RKO (cell line): Measurements from ENCODE around the gene CHSY3.

ENCODE experiments used
- DNase-seq: peaks from one replicate; pipeline ENCODE4 v3.0.0-alpha.2; 2016; ENCODE audit warnings: low spot score

CHSY3 gene

DNA sequence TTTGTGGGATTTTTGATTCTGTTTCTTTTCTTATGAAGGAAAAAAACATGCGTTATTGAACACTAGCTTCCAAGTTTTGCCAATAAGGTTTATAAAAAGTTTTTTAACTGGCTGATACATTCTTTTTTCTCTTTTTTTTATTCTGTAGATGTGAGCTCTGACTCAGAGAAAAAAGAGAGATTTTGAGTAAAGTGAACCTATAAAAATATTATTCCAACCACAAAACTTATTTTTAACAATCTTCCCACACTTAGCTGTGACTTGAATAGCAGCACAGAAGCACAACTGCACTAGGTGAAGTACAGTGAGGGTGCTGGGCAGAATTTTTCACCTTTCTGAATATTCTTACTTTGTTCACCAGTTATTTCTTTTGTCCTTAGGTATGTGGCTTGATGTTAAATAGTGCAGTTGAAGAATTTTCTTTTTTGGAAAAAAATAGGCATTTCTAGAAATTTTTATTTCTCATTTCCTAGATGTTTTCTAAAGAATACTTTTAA lies 41.6 kb downstream of the CHSY3 start:
- no peak for DNase-seq

DNA sequence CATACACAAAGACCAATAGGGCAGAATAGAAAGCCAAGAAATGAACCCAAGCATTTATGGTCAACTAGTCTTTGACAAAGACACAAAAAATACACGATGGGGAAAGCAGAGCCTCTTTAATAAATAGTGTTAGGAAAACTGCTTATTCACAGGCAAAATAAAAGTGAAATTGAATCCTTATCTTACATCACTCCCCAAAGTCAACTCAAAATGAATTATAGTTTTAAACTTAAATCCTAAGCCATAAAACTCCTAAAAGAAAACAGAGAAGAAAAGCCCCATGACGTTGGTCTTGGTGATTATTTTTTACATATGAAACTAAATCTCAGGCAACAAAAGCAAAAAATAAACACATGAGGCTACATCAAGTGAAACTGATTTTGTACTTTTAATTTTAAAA lies 46.8 kb downstream of the CHSY3 start:
- no peak for DNase-seq

DNA sequence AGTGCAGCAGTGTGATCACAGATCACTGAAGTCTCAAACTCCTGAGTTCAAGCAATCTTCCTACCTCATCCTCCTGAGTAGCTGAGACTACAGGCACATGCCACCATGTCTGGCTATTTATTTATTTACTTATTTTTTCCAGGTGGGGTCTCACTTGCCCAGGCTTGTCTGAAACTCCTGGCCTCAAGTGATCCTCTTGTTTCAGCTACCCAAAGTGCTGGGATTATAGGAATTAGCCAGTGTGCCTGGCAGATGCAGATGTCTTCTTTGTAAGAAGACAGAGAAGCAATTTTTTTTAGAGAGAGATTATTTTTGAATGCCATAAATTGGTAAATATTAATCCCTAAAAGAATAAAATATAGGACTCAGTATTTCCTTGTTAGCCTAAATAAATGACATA lies 54.3 kb downstream of the CHSY3 start:
- no peak for DNase-seq

DNA sequence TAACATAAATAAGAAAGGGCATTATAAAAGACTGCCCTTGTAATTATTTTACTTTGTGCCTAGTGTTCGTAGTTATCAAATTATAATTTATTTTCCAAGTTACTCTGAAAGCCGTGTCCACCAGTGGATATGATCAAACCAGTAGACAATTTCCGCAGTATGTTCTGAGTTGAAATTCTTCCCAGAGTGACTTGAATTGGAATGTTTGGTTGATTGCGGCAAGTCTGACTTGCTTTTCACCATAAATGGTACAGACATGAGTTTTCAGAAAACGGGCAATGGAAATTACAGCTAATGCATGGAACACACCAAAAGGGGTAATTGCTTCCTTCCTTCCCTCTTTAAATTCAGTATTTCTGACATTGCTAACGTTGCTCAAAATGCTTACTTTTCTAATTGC lies 56.6 kb downstream of the CHSY3 start:
- no peak for DNase-seq

DNA sequence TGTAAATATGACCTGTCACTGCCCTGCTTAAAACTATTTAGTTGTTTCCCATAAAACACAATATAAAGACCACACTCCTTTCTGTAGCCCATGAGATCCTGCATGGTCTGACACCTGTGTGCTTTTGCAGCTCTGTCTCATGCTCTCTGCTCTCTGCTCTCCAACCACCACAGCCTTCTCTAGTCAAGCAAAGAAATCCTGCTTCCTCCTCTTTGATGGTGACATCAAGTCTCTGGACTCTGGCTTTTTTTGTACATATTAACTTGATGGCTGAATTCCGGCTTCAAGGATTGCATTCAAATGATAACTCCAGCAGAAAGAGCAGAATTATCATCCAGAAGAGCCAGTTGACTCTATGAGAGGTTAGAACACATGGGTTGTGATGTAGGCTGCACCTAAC lies 58.2 kb downstream of the CHSY3 start:
- DNase-seq = no peak

DNA sequence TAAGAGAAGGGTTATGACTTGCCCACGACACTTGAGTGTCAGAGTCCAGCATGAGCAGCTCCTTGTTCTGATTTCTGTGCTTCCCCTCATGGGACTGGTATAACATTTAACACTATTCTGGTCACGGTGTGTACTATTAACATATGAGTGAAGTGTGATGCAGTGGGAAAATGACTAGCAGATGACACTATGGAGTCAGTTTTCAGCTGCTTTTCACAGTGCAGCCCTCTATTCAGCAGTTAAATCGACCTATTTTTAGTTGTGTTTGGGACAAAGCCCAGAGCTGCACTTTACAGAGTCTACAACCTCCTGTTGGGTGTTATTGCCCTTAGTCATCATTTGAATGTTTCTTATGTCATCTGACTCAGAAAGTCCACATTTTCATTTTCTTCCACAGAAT lies 59.1 kb downstream of the CHSY3 start:
- DNase-seq = peak; percentile 8

DNA sequence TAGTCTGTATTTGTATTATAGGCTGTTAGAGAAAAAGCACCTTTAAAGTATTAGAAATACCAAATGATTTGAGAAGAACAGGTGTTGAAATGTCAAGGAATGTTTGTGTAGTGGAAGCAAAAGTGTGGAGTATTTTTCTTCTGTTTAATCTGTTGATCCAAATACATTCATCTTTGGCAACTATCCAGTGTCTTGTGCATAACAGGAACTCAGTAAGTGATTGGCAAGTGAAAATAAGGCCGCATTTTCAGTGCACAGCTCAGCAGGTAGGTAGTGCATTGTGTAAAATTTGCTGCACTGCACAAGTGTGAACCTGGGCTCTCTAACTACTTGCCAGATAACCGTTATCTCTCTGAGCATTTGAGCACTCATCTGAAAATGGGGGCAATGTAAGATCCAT lies 61.8 kb downstream of the CHSY3 start:
- no peak for DNase-seq

DNA sequence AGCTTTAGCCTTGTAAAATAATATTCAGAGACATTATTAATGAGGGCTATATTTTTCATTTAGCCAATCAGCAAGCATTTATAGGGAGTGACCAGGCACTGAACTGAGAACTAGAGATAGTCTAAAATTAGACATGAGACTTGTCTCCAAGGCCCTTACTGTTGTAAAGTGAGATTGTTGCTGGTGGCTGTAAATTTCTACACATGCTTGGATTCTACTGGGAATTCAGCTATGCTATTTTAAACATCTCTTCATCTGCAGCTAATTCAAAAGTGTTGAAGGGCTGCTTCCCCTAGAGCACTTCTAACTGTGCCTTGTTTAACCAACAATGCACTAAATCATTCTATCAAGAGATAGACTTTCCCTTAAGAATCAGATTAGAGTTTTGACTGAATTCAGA lies 67.4 kb downstream of the CHSY3 start:
- DNase-seq = no peak

DNA sequence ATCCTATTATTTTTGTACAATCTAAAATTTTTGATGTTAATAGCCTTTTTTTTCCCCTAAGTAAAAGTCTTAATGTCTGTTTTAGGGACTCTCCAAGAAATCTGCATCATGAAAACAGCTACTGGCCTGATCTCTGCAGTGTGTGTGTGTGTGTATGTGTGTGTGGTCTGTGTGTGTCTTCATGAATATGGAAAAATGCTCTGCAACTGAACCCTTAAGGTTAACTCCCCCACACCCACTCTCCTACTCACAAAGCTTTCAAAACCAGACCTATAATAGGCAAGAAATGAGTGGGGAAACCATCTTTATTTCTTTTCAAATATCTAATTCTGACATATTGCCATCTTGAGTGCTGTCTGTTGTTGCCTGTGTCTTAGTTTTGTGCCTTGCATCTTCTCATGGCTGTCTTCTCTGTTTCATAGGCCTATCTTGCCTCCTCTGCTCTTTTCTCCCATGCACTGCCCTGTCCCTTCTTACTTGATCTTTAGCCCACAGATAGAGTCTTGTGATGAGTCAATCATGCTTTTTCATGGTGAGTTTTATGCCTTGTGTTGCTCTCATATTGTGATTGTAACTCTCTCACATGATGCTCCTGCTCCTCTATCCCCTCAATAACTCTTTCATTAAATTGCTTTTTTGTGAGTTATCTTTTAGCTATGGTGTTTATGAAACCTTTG lies 68.3 kb downstream of the CHSY3 start:
- DNase-seq = no peak

DNA sequence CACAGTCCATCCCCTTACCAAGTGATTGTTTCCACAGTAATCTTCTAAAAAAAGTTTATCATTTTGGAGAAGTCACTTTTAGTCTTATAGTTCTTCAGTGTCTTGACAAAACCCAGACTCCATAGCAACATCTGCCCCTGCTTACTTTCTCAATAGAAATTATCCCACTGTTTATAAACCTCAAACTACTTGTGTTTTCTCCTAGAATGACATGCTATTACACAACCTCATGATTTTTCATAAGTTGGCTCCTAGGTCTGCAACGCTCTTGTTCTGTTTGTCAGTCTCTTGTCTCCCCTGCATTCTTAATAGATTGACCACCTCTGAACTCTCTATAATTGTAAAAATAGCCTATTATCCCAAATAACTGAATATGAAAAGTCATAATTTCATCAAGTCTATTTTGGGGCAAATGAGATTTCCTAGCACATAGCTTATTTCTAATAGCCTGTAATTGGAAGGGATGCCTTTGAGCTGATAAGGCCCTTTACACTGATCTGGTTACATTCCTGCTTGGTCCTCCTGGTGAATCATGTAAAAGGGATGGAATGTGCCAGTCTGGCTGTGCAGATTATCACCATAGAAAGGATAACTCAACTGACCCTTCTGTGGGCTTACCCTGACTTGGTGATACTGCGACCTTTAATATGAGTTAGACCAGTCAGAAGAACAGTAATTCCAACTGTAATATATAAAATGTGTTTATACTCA lies 69.6 kb downstream of the CHSY3 start:
- DNase-seq = no peak

DNA sequence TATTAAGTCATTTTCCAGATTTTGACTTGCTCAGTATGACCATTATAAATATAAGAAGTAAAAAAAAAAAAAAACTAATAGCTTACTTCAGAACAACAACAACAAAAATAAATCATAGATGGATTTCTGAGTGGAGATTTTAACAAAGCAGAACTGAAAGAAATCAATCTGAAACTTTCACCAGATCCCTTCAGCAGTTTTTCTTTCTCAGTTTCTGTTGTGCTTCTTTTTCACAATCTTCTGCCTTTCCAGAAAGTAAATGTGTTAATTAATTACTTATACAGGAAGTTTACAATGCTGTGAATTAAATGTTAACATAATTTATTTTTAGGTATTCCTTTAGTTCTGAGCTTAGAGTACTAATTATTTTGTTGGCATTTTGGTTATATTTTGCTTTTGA lies 73.5 kb downstream of the CHSY3 start:
- no peak for DNase-seq

DNA sequence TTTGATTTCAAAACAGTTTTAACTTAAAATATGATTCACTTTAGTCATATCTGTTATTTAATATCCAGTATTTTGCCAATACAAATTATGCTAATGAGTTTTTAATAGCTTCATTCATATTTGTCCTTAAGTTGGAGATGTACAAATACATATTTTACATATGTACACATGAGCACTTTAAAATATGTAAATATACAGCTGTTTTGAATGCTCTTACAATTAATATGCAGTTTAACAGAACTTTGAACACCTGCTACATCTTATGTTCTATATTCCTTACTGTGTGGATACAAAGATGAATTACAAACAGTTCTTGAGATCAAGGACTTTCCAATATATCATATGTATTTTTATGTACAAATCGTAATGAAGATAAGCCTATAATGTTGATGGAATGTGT lies 74.0 kb downstream of the CHSY3 start:
- DNase-seq = no peak

DNA sequence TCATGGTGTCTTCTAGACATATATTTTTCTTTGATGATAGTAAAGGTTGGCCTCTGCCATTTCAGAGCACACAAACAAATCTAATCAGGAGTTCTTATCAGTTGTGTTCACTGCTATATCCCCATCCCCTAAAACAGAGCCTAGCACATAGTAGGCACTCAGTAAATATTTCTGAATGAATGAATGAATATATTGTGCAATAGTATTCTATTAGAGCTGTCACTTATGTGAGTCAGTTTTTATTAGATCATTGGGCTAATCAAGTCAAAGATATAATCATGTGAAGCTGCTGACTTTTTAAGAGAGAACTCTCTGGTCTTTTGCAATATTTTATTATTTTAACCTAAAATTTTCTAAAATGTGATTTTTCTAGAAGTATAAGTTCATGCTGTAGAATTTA lies 84.2 kb downstream of the CHSY3 start:
- no peak for DNase-seq

DNA sequence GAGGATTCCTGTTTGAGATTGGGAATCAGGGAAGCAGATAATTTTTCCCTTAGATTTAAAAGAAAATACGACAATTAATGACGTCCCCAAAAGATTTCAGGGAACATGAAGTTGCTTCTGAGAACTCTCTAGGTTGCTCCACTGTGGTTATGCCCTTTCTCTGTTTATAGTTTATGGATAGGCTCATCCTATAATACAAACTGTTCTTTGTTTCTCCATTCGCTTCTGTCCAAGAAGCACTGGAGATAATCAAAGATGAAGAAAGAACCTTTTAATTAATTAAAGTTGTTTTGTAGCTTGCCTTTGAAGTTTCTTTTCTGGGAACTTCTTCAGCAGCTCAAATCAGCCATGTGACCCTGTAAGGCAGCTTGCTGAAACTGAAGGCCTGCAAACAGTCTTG lies 87.5 kb downstream of the CHSY3 start:
- no peak for DNase-seq

DNA sequence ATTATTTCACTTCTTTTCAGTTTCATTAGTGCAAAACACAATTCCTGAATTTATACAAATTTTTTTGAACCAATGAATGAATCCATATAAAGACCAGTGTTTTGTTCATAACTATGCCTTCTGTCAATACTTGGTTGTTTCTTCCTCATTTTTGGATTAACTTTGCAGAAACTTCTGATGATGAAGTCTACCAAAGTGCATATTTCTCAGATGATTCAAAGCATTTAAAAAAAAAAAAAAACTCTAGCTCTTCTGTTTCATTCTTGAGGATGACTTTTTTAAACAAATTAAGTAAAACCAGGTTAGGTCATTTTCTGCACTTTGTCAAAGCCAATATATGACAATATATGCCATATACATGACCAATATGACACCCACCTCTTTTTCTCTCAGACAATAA lies 92.6 kb downstream of the CHSY3 start:
- peak; percentile 0 for DNase-seq

DNA sequence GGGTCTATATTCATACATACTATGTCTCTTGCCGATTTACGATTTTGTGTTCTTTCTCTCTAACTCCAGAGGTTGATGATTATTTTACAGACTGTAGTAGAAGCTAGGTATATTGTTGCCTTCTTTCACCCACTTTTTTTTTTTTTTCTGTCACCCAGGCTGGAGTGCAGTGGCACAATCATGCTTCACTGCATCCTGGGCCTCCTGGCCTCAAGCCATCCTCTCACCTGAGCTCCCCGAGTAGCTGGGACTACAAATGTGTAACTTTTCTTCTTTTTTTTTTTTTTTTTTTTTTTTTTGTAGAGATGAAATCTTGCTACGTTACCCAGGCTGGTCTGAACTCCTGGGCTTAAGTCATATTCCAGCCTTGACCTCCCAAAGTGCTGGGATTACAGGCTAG lies 96.2 kb downstream of the CHSY3 start:
- DNase-seq = no peak

DNA sequence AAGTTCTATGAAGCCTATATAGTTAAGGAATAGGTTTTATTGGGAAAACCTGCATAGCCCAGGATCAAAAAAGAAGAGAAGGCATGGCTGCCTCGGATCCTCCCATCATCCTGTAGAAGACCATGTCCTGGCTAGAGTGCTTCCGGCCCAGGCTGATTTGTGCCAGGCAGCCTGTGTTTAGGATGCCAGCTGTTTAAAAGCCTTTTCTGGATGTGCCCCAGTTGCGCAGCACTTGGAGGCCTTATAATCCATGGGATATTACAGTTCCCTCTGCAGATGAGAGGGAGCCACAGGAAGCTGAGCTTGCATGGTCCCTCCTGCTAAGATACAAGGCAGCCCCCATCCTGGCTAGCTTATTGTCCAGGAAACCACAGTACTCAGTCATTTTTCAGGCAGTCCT lies 97.9 kb downstream of the CHSY3 start:
- DNase-seq = no peak

DNA sequence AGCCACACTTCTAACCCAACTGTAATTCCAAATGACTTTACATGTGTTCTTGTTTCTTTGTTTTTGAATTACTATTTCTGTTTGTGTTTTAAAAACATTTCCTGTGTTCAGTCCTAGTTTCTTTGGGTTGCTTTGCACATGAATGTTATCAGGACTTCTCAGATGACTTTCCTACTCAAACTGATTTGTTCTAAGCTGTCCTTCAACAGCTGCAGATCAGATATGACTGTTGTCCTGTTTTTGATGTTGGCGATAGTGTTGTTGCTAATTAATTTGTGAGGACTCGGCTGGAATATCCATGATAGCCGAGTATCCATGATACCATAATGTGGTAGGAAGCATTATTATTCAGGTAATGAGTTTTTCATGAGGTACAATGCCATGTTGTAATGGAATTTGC lies 98.6 kb downstream of the CHSY3 start:
- DNase-seq = no peak

DNA sequence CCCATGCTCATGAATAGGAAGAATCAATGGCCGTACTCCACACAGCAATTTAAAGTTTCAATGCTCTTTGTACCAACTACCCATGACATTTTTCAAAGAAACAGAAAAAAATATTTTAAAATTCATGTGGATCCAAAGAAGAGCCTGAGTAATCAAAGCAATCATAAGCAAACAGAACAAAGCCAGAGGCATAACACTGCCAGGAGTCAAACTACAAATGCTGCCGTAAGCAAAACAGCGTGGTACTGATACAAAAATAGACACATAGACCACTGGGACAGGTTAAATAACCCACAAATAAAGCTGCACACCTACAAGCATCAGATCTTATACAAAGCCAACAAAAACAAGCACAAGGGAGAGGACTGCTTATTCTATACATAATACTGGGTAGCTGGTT lies 107.7 kb downstream of the CHSY3 start:
- no peak for DNase-seq

DNA sequence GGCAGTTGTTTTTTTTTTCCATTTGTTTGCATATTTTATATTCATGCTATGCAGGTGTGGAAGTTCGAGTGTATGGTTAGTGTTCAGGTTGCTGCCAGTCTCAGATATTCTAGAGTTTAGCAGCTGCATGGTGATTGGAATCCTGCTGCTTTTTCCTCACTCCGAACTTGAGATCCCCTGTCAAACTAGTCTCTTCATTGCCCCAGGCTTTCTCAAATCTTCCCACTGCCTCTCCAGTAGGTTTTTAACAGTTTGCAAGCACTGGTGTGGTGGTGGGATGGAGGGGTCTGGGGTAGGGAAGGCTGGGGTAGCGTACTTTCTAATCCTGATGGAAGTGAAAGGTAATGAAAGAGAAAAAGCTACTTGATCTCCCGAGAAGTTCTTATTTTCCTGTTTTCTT lies 112.9 kb downstream of the CHSY3 start:
- DNase-seq = no peak

DNA sequence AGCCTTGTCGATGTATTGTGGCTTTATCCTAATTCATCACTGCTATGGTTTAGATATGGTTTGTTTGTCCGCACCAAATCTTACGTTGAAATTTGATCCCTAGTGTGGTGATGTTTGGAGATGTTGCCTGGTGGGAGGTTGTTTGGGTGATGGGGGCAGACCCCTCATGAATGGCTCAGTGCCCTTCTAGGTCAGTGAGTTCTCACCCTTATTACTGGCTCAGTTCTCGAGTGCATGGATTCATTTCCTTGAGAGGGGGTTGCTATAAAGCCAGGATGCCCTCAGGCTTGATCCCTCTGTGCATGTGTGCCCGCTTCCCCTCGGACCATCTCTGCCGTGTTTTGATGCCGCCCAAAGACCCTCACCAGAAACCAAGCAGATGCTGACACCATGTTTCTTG lies 114.4 kb downstream of the CHSY3 start:
- no peak for DNase-seq

DNA sequence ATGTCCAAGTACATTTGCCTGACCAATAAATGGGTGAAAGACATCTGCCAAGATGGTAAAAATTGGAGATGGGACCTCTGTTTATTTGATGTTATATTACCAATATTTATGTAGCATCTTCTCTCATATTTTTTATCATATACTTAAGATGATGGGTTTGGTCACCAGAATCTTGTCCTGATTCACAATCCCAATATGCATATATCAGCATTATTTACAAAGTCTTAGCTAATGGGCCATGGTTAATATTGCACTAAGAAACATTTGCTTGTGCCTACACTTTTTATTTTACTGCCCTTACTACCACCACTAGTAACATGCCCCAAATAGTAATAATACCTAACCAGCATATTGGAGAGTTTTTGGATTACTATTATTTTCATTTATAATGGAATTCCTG lies 116.7 kb downstream of the CHSY3 start:
- no peak for DNase-seq

DNA sequence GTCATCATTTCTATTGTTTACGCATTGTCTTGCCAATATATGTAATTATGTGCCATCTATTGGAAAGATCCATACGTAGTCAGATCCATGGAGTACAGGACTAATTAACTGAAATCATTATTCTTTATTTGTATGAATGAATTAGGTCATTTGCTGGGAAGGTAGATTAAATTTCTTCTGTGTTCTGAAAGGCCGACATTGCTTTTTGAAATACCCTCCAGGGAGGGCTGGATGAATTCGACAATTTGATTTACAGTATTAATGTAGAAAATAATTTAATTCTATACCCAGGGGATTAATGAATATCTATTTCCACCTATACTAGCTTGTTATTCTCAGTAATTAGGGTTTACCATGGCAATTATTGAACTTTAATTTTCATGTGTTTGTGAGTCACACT lies 117.6 kb downstream of the CHSY3 start:
- DNase-seq = no peak

DNA sequence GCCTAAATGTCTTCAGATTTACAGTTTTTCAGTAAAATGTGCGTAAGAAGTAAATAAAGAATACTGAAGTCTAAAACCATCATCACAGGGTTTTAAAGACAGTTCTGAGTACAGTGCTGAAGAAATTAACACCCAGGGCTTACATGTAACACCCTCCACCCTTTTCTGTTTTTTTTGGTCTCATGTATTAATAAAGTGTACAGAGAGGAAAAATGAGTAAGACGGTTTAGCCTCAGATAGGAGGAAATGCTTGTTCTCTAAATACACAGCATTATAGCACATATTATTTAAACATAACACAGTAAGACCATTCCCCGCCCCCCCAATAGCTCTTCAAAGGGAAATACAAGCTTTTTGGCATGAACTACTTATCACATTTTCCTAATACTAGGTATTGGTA lies 119.3 kb downstream of the CHSY3 start:
- no peak for DNase-seq
